NCI-H2107 (cell line): ENCODE results near the gene SPATA25.
"Not testable (repeated sequence)": the region's sequence is repeated elsewhere in the genome, so short reads cannot be mapped to it uniquely, and the experiment has no call there.

ENCODE experiments used
- DNase-seq: peaks from one replicate; lab custom pipeline; 2025; lab: John Stamatoyannopoulos, UW

The SPATA25 gene

GRCh38 chr20:45892828-45893500 is 5.5 kb upstream of the SPATA25 start:
- DNase-seq: no peak

- no peak for DNase-seq
Observed at GRCh38 chr20:45892049-45892825, 4.8 kb upstream of the SPATA25 start.

GRCh38 chr20:45890985-45891983 is 3.9 kb upstream of the SPATA25 start, which contains the start of the genes CTSA and NEURL2:
Gene CTSA, plus strand, starts transcription at chr20:45891335. Its CDS starts 234 bp downstream, at chr20:45891569.
Gene NEURL2, minus strand, starts transcription at chr20:45891208. Its CDS starts 217 bp downstream, at chr20:45890991.
- peak; percentile 21 for DNase-seq

GRCh38 chr20:45890077-45890984 is 2.9 kb upstream of the SPATA25 start:
- no peak for DNase-seq

GRCh38 chr20:45888681-45889080 is 1.3 kb upstream of the SPATA25 start:
- DNase-seq: no peak

- no peak for DNase-seq
Observed at GRCh38 chr20:45886590-45887345, 654 bp downstream of the SPATA25 start.

- DNase-seq: no peak
Observed at GRCh38 chr20:45883100-45883469, 4.3 kb downstream of the SPATA25 start.

GRCh38 chr20:45882469-45883099 is 4.8 kb downstream of the SPATA25 start:
- DNase-seq: no peak

- DNase-seq: peak; percentile 92
Observed at GRCh38 chr20:45880988-45881788, 6.2 kb downstream of the SPATA25 start, which contains the start of gene ZSWIM1. Gene ZSWIM1, plus strand, starts transcription at chr20:45881227. Its CDS starts 1,366 bp downstream, at chr20:45882593.

- DNase-seq: no peak
Observed at GRCh38 chr20:45878076-45878761, 9.2 kb downstream of the SPATA25 start.

GRCh38 chr20:45874576-45874975 is 12.8 kb downstream of the SPATA25 start:
- DNase-seq: no peak

- not testable (repeated sequence) for DNase-seq
Observed at GRCh38 chr20:45874104-45874481, 13.3 kb downstream of the SPATA25 start.

GRCh38 chr20:45873409-45874103 is 13.9 kb downstream of the SPATA25 start:
- DNase-seq: no peak

GRCh38 chr20:45872626-45873025 is 14.8 kb downstream of the SPATA25 start:
- no peak for DNase-seq

- no peak for DNase-seq
Observed at GRCh38 chr20:45867819-45868176, 19.6 kb downstream of the SPATA25 start.

GRCh38 chr20:45867136-45867818 is 20.1 kb downstream of the SPATA25 start:
- DNase-seq: no peak

- no peak for DNase-seq
Observed at GRCh38 chr20:45866454-45866853, 21.0 kb downstream of the SPATA25 start.
